Measurements from ENCODE around the gene RPAIN.

The RPAIN gene

GRCh38 chr17:5419959-5420653 lies at the start of gene RPAIN:
Gene RPAIN (plus strand): TSS chr17:5420182. CDS start chr17:5420211, 29 bp downstream.
- DNase-seq: peak; percentile 79

GRCh38 chr17:5370411-5370810 lies 49.6 kb upstream of the RPAIN start:
- DNase-seq: no peak

GRCh38 chr17:5373112-5373511 lies 46.9 kb upstream of the RPAIN start:
- DNase-seq: no peak

DNA sequence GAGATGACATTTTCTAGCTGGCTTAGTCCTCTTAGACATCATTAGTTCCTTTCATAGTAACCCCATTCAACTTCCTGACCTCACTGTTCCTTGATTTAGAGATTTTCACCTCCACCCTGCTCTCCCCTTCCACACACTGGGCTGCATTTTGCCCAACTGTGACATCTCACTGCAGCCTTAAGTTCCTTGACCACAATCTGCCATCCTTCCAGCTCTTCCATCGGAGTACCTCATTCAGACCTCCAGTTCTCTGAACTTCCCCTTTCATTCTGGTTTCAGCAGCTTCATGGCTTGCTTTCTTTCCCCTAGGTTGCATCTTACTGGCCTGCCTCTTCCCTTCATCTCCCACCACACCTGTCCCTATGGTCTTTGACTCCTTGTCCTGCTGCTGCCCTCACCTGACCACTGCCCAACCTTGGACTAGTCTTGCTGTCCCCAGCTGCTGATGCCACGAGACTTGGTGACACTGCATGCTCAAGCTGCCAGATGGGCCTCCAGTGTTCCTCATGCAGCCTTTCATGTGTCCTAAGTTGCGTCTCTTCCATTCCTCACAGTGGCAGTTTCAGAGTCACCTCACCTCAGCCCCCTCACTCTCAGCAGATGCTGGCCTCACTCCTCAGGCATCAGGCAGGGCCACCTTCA lies 41.3 kb upstream of the RPAIN start:
- DNase-seq: no peak

DNA sequence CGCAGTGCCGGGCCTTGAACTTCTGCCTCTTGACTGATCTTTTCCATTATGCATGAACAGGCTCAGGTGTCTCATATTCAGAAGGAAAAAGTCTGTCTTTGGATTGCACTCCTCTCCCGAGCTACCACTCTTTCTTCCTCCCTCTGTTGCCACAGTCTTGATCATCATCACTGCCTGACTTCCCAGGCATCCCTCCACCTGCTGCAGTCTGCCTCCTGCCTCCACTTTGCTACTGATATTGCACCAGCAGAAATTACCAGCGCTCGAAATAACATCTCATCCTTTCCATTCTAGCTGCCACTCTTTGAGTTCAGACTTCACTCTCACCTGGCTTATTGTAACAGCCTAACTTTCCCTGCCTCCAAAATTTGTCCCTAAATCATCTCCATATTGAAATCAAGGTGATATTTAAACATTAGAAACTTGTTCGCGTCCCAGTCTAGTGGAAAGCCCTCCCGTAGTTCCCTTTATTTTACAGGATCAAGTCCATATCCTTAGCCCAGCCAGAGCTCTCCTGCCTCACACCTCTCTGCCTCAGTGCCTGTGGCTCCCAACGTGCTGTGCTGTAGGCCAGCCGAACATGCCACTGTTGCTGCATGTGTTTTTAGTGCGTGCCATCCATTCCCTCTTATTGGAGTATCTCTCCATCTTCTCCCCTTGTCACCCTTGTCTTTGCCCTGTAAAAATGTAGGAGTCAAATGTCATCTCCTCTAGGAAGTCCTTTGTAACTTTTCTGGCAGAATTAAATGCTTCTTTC lies 40.5 kb upstream of the RPAIN start:
- DNase-seq: no peak

DNA sequence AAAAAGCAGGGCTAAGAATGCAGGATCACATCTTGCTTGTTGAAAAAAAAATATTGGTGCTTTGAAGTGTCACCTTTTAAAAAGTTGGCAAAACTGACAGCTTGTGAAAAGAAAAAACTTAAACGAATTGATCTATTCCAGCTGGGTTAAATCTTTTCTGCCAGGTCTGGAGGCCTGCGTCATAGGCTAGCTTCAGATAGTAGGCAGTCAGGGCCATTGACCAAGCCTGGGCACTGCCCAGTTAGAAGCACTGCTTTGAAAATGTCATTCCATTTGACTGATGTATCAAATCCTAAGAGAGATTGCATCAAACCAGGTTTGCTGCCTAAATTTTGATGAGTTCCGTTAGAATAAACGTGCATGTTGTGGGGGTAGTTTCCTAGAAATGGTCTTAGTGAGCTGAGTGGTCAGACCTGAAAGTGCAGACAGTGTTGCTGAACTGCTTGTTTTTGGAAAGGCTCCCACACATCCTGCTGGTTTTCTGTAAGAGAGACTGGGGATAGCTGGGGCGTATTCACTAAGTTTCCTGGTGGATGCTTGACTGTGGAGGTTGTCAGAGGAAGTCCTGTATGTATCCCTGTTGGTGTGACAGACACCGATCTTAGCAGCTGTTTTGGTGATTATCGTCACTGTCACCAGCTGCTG lies 39.4 kb upstream of the RPAIN start:
- no peak for DNase-seq

GRCh38 chr17:5381542-5381941 lies 38.4 kb upstream of the RPAIN start:
- DNase-seq: no peak

GRCh38 chr17:5391678-5392077 lies 28.3 kb upstream of the RPAIN start:
- DNase-seq: no peak

DNA sequence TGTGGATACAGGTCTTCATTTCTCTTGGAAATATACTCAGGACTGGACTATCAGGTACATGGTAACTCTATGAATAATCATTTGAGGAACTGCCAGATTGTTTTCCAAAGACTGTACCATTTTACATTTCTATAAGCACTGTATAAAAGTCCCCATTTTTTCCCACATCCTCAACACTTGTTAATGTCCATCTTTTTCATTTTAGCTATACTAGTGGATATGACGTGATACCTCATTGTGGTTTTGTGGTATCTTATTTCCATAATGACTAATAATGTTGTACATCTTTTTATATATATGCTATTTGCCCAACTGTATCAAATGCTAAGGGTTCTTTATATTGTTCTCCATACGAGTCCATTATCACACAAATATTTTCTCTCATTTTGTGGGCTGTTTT lies 23.4 kb upstream of the RPAIN start:
- no peak for DNase-seq

DNA sequence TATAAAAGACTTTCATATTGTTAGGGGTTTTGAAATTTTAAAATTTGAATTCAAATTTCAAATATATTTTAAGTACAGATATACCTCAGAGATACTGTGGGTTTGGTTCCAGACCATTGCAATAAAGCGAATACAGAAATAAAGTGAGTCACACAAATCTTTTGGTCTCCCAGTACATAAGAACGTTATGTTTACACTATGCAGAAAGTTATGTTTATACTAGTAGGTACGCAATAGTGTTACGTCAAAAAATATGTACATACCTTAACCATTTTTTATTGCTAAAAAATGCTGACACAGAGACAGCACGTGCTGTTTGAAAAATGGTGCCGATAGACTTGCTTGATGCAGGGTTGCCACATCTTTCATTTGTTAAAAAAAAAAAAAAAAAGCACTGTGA lies 20.2 kb upstream of the RPAIN start:
- DNase-seq: no peak

DNA sequence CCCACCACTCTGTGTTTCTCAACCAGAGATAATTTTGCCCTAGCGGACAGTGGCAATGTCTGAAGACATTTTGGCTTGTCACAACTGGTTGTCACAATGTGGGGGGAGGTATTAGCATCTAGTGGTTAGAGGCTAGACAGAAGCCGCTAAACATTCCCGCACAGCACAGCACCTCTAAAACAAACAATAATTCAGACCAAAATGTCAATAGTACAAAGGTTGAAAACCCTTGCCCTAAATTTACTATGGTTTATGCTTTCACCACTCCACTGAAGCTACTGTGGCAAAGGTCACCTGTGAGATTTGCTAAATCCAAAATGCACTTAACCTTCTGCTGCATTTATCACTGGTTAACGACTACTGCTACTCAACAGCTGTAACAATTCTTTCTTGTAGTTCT lies 14.6 kb upstream of the RPAIN start:
- no peak for DNase-seq

- DNase-seq: no peak
These were observed 11.8 kb upstream of the RPAIN start for GRCh38 chr17:5408186-5408585.

- no peak for DNase-seq
These were observed 9.2 kb upstream of the RPAIN start for GRCh38 chr17:5410594-5411272.

DNA sequence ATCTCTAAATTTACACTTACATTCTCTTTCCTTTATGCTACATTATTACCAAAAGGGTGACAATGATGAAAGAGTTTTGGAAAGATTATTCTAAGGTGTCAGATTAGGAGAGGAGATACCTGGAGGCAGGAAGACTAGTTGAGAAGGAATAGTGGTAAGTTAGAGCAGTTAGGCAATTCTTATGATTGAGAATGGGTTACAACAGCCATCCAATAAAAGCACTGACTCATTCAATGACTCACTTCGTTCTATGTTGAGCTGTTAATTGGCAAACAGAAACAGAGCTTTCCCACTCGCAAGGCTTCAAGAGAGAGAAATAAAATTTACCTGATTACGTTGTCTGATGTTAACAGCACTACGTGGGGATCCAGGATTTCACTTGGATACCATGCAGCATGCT lies 6.3 kb upstream of the RPAIN start:
- DNase-seq: no peak

- DNase-seq: no peak
These were observed 3.1 kb upstream of the RPAIN start for GRCh38 chr17:5416901-5417300.

DNA sequence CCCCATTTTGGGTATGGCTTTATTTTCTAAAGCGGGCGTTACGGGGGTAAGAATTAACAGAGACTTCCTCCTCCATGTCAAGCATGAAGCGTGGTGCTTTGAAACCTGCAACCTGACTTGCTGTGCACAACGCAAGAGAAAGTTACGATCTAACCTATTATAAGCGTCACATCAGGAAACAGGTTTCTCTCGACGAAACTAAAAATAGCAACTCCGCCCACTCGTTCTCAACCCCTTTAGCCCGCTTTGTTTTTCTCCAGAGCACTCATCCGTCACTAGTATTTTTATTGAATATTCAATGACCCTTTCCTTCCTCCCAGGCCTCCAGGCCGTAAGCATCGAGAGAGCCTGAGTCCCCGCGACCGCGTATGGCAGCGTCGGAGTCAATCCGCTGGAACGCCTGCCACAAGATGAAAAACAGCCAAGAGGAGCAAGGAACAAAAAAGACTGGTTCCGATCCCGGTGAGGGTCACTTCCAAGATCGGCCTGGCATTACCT lies 1.1 kb upstream of the RPAIN start:
- peak; percentile 43 for DNase-seq

DNA sequence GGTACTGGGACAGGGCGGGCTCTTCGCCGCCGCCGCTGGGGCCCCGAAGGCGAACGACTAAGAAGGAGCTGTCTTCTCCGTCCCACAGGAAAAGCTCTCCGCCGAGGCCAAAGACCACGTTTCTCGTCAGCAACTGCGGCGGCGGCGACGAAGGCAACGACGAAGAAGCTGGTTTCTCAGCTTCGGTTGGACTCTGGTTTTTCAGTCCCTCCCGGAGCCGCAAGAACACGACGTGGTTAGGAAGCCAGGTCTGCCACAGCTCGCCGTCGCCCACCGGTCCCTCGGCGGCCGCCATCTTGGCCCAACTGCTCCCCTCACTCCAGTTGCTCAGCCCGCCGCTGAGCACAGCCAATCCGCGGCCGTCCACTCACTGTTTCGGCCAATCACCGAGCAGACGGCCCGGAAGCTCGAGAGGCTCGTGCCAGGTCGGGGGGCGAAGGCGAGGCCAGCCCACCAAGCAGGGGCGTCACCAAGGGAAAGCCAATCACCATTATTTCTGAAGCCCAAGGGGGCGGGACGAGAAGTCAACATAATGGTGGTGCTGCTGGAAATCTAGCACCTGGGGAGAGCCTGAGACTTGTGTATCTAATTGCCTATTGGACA lies 525 bp upstream of the RPAIN start, which contains the start of gene NUP88:
Gene NUP88 (minus strand): TSS at position 307 of the 603 bp plus-strand sequence. CDS start 12 bp downstream, at position 295.
- DNase-seq: peak; percentile 92

GRCh38 chr17:5422505-5422904 lies 2.5 kb downstream of the RPAIN start:
- no peak for DNase-seq

DNA sequence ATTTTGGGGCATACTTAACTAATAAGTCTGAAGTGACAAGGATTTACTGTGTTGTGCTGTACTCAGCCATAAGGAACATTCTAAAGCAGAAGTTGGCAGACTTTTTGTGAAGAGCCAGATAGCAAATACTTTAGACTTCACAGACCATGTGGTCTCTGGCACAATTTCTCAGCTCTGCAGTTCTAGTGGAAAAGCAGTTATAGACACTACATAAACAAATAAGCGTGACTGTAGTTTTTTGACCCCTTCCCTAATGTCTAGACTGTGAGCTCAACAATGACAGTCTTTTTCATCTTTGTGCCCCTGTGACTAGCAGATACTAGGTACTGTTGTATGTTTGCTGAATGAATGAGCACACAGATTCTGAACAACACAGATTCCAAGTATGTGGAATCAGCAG lies 4.9 kb downstream of the RPAIN start:
- no peak for DNase-seq

DNA sequence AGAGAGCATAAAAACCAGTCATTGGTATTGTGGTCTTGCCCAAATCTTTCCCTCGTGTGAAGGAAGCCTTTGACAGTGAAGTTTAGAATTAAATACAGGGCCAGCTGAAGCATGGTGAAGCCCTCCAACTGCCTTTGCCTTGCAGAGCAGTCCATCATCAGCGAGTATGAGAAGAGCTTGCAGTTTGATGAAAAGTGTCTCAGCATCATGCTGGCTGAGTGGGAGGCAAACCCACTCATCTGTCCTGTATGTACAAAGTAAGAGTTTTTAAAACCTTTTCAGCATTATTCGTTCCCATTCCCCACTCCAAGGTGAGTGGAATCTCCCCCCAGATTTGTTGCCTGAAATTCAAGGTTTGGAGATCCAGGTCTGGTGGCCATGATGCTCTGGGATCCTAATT lies 5.8 kb downstream of the RPAIN start:
- no peak for DNase-seq

GRCh38 chr17:5429191-5429887 lies 9.4 kb downstream of the RPAIN start:
- no peak for DNase-seq

All from activated CD4-positive, alpha-beta T cell treated with anti-CD3 and anti-CD28 coated beads, Interleukin-2, amount 50 U/mL, for 1 hour (primary cell).